Activated naive CD4-positive, alpha-beta T cell treated with anti-CD3 and anti-CD28 coated beads, Interleukin-2, amount 50 U/mL, for 72 hours (primary cell): Measurements from ENCODE around the gene SEMA3E. TPM values are rescaled to one million over a fixed set of nuclear protein-coding genes. Genes with fewer than 3 reads are reported as not detected.

Experiments used
- ATAC-seq, 2 donors: fragments of 150-1000 bp; cut with Tn5 transposase; 2 replicates each; pipeline ENCODE4 v1.10.0; 2021; ENCODE audit warnings: mild to moderate bottlenecking in 2 of 2, moderate library complexity in 2 of 2
- DNase-seq, 2 donors: peaks; one replicate each; pipeline ENCODE4 v3.0.0; 2021 to 2022; ENCODE audit warnings: low spot score in 2 of 2
- H3K27ac Mint-ChIP-seq, 2 donors: one replicate each; pipeline ENCODE4 v1.8.0; 2022; ENCODE audit warnings: mild to moderate bottlenecking in 2 of 2, mixed read lengths in 2 of 2
- H3K36me3 Mint-ChIP-seq, 2 donors: one replicate each; pipeline ENCODE4 v1.8.0; 2022; ENCODE audit warnings: mixed read lengths in 2 of 2
- H3K9me3 Mint-ChIP-seq, 2 donors: one replicate each; pipeline ENCODE4 v1.8.0; 2022; ENCODE audit warnings: mixed read lengths in 2 of 2
- total RNA-seq, 2 donors: library from RNA; stranded (reverse); gene quantifications; one replicate each; pipeline ENCODE4 v1.2.3, GENCODE V29; 2022

The SEMA3E gene
- total RNA-seq, 2 donors from 2014 or later, result not detected

DNA sequence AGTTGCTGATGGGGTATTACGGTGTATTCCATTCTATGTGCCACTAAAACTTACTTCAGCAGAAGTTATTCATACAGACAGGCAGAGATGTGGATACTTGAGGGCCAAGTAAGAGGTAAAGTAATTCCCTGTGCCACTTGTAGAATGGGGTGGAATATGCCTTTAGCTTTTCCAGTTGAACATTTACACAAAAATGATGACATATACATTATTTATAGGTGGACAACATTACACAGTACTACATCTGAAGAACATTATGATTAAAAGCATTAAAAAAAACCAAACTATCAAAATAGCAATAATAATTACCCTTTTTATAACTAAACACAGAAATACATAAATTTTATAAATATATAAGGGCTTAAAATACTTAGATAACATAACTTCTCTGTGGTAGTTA, 3.5 kb upstream of the SEMA3E start:
- DNase-seq (no peak), ATAC-seq (no peak)
- Mint-ChIP-seq H3K27ac (no peak overlapping the region), H3K9me3 (peaks cover 3 to 5% of the 10 kb centered on the region in 2 donors), H3K36me3 (peaks cover 0 to 6% of the 10 kb centered on the region in 2 donors)

DNA sequence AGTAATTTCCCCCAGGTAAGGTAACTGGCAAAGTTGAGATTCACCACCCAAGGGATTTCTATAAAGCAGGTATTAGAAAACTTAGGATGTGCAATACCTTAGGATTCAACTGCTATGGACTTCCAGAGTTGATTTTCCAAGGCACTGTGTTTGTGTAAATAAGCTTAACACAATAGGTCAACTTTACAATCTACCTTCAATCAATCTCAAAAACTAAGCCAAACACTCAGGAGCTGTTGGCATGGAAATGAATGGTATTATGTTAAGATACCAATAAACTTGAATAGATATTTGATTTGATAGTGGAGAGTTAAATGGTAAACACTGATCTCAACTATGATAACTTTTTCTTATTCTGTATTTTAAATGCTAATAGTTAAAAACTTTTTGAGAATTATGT, 762 bp upstream of the SEMA3E start:
- Mint-ChIP-seq H3K9me3 (peaks cover 3 to 5% of the 10 kb centered on the region in 2 donors), H3K27ac (no peak overlapping the region), H3K36me3 (peaks cover 0 to 6% of the 10 kb centered on the region in 2 donors)
- DNase-seq (no peak), ATAC-seq (no peak)

DNA sequence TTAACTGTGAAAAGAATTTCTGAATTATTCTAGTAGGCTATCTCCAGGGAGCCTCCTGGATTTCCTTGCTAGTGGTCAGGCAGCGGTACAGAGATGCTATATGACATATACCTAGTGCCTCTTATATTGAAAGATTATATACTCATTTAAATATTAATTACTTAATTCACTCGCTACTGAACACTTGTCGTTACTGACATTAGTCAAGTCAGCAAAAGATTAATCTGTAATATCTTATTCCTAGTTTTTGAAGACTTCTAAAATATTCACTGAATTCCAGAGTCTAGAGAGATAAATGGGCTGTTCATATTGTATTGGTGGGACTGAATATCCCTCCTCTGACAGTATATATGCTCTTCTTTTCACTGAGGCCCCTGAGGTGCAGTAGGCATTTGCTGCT, 2.9 kb downstream of the SEMA3E start:
- Mint-ChIP-seq H3K27ac (no peak overlapping the region), H3K9me3 (peaks cover 2 to 3% of the 10 kb centered on the region in 2 donors), H3K36me3 (peaks cover 0 to 6% of the 10 kb centered on the region in 2 donors)
- no peak for ATAC-seq
- DNase-seq, result no peak

DNA sequence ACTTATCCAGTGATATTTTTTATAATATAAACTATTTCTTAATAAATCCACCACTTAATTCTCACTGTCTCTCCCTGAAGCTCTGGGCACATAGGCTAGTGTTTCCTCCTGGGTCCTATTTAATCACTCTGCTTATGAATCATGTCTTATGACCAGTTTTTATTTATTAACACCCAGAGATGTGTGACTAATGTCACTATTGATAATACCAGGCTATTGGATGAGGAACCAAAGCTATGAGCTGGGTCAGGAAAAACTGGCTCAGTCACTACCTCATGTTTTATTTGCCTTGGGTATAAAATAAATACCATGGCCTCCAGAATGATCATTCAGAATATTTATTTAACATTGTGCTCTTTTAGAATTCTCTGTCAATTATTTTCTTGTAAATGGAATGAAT, 5.2 kb downstream of the SEMA3E start:
- ATAC-seq, result no peak

DNA sequence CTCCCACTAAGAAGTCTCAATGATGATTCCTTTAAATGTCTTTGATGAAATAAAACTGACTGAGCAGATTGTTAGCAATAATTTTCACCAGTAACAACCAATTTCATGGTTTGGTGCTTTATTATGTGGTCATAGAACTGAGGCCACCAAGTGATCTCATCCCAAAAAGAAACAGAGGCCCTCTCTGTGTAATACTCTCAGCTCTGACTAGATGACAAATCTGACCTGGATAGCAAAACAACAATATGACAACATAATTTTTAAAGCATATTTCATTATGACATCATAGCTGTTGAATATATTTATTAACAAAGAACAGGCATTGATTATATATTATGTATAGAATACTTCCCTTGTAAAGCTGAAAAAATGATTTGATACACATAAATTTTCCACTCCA, 5.9 kb downstream of the SEMA3E start:
- Mint-ChIP-seq H3K9me3 (no peaks in the 10 kb centered on the region), H3K36me3 (no peaks in the 10 kb centered on the region), H3K27ac (no peak overlapping the region)
- DNase-seq, result no peak
- ATAC-seq, result no peak

More for the DNA sequence above, 5.2 kb downstream of the SEMA3E start:
- Mint-ChIP-seq H3K27ac (no peak overlapping the region), H3K36me3 (peaks cover 0 to 2% of the 10 kb centered on the region in 2 donors), H3K9me3 (no peaks in the 10 kb centered on the region)
- DNase-seq, result no peak

DNA sequence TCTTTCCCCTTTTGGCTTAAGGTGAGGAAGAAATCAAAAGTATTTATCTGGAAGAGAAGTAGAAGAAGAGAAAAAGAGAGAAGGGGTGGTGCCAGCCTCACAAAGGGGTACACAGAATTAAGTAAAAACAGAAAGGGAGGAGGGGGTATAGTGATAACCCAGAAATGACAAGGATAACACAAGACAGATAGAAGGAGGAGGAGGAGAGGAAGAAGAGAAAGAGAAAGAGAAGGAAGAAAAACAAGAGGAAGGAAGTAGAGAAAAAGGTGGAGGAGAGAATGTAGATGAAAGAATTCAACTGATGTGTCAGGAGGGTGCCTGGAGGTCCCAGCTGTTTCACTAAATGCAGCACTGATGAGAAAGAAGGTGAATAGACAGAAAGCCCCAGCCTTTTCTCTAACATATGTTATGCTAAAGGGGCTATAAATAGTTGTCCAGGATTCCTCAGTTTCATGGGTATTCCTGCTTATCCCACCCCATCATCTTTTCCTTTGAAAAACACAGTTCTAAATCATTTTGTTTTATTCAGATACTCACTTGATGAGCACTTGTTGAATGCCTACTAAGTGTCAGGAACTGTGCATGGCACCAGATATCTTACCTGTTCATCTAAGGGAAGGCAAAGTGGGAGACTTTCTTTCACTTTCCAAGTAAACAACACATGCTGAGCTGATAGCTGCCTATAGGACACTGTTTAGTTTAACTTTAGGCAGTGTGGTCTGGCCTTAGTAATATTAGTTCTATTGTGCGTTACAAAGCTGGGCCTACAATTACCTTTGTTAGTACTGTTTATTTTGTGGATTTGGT, 8.0 kb downstream of the SEMA3E start:
- DNase-seq, result no peak
- Mint-ChIP-seq H3K27ac (no peak overlapping the region), H3K36me3 (no peaks in the 10 kb centered on the region), H3K9me3 (no peaks in the 10 kb centered on the region)
- no peak for ATAC-seq

DNA sequence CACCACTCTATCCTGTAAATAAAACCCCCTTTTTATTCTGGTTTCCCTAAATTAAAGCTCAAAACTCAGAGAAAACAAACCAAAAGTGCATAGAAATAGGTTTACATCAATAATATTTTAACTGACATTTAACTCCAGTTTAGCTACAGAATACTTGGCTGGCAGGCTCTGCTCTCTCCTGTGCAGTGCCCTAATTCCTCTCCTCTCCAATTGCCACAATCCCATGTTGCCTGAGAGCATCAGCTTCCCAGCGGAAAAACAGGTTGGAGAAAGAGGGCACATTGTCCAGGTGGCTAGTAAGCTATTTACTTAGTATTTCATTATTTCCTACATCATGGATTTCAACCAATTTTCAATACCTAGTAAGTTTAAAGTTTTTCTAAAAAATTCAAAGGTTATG, 8.7 kb downstream of the SEMA3E start:
- DNase-seq (no peak), ATAC-seq (no peak)
- H3K9me3 Mint-ChIP-seq, result no peaks in the 10 kb centered on the region
- H3K27ac Mint-ChIP-seq, result no peak overlapping the region
- H3K36me3 Mint-ChIP-seq, result no peaks in the 10 kb centered on the region

DNA sequence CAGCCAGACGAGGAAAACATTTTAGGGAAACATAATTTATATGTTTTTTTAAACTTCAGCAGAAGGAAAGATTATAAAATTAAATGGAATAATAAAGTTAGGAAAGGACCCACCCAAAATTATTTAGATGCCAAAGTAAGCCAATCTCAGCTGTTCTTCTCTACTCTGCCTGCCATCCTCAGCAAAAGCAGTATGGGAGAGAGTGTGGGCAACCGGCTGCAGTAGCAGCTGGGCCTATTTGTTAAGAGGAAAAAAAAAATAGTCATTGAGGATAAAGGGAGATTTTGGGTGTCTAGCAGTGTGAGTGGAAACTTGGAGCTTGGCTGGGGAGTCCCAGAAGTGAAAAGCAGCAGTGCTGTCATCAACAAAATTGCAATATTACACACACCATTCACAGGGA, 15.4 kb downstream of the SEMA3E start:
- no peak for DNase-seq
- H3K9me3 Mint-ChIP-seq, result peaks cover 5 to 8% of the 10 kb centered on the region in 2 donors
- no peak for ATAC-seq
- H3K27ac Mint-ChIP-seq, result no peak overlapping the region
- no peaks in the 10 kb centered on the region for H3K36me3 Mint-ChIP-seq

DNA sequence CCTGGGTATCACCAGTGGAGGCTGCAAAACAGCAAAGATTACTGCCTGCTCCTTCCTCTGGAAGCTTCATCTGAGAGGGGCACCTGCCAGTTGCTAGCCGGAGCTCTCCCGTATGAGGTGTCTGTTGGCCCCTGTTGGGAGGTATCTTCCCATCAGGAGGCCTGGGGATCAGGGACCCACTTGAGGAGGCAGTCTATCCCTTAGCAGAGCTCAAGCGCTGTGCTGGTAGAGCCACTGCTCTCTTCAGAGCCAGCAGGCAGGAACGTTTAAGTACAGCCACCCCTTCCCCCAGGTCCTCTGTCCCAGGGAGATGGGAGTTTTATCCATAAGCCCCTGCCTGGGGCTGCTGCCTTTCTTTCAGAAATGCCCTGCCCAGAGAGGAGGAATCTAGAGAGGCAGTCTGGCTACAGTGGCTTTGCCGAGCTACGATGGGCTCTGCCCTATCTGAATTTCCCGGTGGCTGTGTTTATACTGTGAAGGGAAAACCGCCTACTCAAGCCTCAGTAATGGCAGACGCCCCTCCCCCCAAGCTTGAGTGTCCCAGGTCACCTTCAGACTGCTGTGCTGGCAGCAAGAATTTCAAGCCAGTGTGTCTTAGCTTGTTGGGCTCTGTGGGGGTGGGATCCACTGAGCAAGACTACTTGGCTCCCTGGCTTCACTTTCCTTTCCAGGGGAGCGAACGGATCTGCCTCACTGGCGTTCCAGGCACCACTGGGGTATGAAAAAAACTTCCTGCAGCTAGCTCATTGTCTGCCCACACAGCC, 19.6 kb downstream of the SEMA3E start:
- Mint-ChIP-seq H3K9me3 (peaks cover 20 to 29% of the 10 kb centered on the region in 2 donors), H3K36me3 (no peaks in the 10 kb centered on the region)

DNA sequence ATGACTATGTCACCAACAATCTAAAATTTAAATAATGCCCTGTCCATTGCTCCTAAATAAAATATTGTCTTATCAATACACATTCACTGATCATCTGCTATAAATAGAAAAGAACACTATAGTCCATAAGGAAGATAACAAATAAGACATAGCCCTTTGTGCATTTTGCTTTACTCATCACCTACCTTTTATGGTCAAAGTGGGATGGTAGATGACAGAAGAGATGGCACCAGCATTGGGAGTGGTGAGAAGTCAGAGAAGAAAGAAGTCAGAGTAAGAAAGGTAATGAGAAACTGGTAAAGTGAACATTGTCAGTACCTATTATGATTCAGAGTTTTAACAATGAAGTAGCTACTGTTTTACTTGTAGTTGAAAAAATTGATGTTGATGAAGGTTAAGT, 31.1 kb downstream of the SEMA3E start:
- ATAC-seq (peak; percentile 38 to 39), DNase-seq (no peak)
- Mint-ChIP-seq H3K27ac (no peak overlapping the region), H3K9me3 (peaks cover 4 to 6% of the 10 kb centered on the region in 2 donors), H3K36me3 (no peaks in the 10 kb centered on the region)

More for the DNA sequence above, 19.6 kb downstream of the SEMA3E start:
- H3K27ac Mint-ChIP-seq, result no peak overlapping the region
- ATAC-seq, result no peak
- DNase-seq, result no peak

DNA sequence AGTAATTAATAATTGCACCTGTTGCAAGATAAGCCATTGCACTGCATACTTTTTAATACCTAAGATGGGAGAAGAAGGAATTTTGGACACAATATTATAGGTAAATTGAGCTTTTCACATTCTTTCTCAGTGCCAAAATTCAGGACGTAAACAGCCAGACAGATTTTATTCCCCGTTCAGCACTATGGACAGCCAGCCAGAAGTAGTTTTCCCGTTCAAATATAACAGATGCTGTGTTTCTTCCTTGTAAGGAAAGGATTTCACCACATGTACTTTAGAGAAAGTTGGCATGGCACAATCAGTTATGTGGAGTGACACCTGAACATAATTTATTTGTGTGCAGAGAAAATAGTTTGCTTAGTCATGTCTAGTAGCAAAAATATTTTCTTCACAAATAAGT, 34.8 kb downstream of the SEMA3E start:
- no peak for DNase-seq

DNA sequence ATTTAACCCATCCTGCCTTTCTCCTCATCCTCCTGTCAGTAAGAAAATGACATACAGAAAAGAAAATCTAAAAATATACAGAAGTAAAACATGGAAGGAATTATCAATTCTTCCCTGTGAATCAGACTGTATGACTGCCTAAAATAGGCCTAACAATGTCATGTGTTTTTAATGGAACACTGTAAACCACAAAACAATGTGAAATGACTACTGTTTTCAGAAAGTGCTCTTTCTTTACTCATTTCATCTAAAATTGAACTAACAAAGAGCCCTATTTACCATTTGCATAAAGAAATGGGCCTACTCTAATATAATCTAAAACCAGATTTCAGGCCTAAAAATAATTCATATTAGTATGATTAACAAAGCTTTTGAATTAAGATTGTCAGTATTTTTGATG, 35.7 kb downstream of the SEMA3E start:
- H3K27ac Mint-ChIP-seq, result no peak overlapping the region
- ATAC-seq, result no peak
- no peak for DNase-seq
- H3K36me3 Mint-ChIP-seq, result no peaks in the 10 kb centered on the region
- peaks cover 4 to 10% of the 10 kb centered on the region in 2 donors for H3K9me3 Mint-ChIP-seq

More for the DNA sequence above, 34.8 kb downstream of the SEMA3E start:
- Mint-ChIP-seq H3K9me3 (peaks cover 4 to 10% of the 10 kb centered on the region in 2 donors), H3K36me3 (no peaks in the 10 kb centered on the region), H3K27ac (no peak overlapping the region)
- ATAC-seq, result no peak

DNA sequence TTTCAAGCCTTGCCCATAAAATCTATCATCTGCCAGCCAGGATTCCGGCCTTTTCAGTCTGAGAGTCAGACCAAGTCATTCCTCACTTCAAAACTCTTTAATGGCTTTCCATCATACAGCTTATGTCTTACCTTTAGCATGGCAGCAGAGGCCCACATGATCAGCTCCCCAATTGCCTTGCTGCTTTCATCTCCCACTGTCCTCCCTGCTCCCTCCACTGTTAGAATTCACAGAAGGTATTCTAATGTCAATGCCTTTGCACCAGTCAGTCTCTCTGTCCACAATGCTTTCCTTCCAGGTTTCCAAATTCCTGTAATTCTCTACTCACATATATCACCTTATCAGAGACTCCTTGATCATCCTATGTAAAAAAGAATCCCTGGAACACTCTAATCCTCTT, 37.2 kb downstream of the SEMA3E start:
- ATAC-seq (no peak), DNase-seq (no peak)
- H3K36me3 Mint-ChIP-seq, result no peaks in the 10 kb centered on the region
- H3K9me3 Mint-ChIP-seq, result peaks cover 4 to 10% of the 10 kb centered on the region in 2 donors
- H3K27ac Mint-ChIP-seq, result no peak overlapping the region

DNA sequence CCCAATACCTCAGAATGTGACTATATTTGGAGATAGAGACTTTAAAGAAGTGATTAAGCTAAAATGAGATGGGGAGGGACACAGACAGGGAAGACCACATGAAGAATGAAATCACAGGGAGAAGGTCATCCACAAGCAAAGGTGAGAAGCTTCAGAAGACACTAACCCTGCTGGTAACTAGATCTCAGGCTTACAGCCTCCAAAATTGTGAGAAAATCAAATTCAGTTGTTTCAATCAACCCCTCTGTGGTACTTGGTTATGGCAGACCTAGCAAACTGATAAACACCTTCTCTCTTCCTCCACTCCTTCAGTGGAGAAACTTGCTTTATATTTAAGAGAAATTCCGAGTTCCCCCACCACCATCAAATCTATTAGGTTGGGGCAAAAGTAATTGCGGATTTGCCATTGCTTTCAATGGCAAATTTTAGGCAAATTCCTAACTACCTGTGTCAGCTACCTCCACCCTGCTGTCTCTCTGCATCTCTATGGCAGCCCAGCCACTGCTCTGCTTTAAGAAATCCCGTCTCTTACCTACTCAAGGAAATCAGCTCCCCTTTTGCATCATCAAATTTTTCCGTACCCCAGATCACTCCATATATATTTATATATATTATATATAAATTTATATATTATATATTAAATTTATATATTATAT, 38.2 kb downstream of the SEMA3E start:
- H3K9me3 Mint-ChIP-seq, result peaks cover 4 to 7% of the 10 kb centered on the region in 2 donors
- H3K36me3 Mint-ChIP-seq, result no peaks in the 10 kb centered on the region
- DNase-seq (no peak), ATAC-seq (no peak)
- H3K27ac Mint-ChIP-seq, result no peak overlapping the region

DNA sequence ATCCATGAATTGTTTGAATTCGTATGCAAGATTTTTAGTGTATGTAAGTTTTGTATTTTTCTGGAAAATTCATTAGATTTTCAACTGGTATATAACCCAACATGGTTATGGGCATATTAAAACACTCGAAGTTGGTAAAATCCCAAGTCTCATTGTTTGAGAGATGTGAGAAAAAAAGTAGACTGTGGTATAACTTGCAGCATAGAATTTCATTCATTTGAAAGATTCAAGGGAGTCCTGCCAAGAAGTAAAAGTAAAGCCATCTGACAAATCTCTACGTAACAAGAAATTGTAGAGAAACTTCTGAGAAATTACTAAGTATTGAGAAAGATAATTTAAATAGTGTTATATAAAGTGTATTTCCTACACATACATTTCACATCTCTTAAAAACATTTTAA, 40.2 kb downstream of the SEMA3E start:
- ATAC-seq (no peak), DNase-seq (no peak)
- Mint-ChIP-seq H3K36me3 (no peaks in the 10 kb centered on the region), H3K9me3 (peaks cover 7% of the 10 kb centered on the region in 2 donors), H3K27ac (no peak overlapping the region)

DNA sequence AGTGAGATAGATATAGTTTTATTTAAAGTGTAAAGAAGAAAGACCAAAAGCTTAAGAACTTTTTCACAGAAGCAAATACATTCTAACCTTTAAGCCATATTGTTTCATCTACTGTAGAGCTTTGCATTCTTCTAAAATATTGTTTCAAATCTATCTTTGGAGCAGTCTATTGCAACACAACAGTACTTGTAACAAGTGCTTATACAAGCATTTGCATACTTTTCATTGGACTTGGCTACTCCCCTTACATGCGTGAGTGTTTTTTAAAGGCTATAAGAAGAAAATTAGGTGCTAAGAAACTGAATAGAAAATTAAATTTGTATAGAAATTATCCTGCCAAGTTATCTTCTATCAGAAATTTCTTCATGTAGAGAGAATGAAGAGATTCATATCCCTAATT, 45.3 kb downstream of the SEMA3E start:
- Mint-ChIP-seq H3K27ac (no peak overlapping the region), H3K9me3 (peaks cover 0 to 11% of the 10 kb centered on the region in 2 donors), H3K36me3 (no peaks in the 10 kb centered on the region)
- ATAC-seq (no peak), DNase-seq (no peak)

DNA sequence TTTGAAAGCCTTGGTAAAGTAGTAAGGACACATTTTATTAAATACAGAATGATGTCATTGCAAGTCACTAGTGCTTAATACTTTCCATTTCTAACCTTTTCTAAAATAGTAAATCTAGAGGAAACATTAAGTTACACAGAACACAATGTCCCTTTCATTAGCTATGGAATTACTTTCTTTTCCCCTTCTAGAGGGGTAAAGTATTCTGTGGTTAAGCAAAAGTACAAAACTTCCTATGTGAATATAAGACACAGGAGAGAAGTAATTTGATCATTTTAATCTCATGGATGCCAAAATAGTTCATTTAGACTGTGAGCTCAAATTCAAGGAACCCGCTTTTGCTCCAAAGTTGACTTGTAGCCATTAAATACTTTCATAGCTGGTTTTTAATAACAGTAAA, 49.8 kb downstream of the SEMA3E start:
- no peaks in the 10 kb centered on the region for H3K36me3 Mint-ChIP-seq
- peaks cover 0 to 3% of the 10 kb centered on the region in 2 donors for H3K9me3 Mint-ChIP-seq

More for the DNA sequence above, 49.8 kb downstream of the SEMA3E start:
- ATAC-seq (no peak), DNase-seq (no peak)
- H3K27ac Mint-ChIP-seq, result no peak overlapping the region
